AG09319 (cell line): Measurements from ENCODE around the gene SLC1A1.

Experiments
- DNase-seq: peaks from one replicate; pipeline ENCODE4 v3.0.0-alpha.2; 2010; ENCODE audit warnings: low read depth; ENCODE audit errors: extremely low read depth
- TF ChIP-seq, protein P1 (sequence below): IDR thresholded peaks from 2 replicates; pipeline ENCODE4 v1.5.1; 2011; ENCODE audit warnings: low read depth, mild to moderate bottlenecking, inconsistent platforms, low read length, moderate library complexity

Gene SLC1A1

GRCh38 chr9:4495537-4495936 lies 5.3 kb downstream of the SLC1A1 start:
- DNase-seq, result no peak
- TF ChIP-seq, protein P1, sequence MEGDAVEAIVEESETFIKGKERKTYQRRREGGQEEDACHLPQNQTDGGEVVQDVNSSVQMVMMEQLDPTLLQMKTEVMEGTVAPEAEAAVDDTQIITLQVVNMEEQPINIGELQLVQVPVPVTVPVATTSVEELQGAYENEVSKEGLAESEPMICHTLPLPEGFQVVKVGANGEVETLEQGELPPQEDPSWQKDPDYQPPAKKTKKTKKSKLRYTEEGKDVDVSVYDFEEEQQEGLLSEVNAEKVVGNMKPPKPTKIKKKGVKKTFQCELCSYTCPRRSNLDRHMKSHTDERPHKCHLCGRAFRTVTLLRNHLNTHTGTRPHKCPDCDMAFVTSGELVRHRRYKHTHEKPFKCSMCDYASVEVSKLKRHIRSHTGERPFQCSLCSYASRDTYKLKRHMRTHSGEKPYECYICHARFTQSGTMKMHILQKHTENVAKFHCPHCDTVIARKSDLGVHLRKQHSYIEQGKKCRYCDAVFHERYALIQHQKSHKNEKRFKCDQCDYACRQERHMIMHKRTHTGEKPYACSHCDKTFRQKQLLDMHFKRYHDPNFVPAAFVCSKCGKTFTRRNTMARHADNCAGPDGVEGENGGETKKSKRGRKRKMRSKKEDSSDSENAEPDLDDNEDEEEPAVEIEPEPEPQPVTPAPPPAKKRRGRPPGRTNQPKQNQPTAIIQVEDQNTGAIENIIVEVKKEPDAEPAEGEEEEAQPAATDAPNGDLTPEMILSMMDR, result no peak

- TF ChIP-seq, protein P1, result no peak
- no peak for DNase-seq
Observed at GRCh38 chr9:4496497-4496896, 6.2 kb downstream of the SLC1A1 start.

GRCh38 chr9:4497395-4497794 lies 7.1 kb downstream of the SLC1A1 start:
- TF ChIP-seq, protein P1, result no peak
- DNase-seq, result no peak

- TF ChIP-seq, protein P1, result no peak
- DNase-seq, result no peak
Observed at GRCh38 chr9:4497855-4498254, 7.6 kb downstream of the SLC1A1 start.

- DNase-seq, result no peak
- TF ChIP-seq, protein P1, result no peak
Observed at GRCh38 chr9:4499917-4500316, 9.6 kb downstream of the SLC1A1 start.

GRCh38 chr9:4501147-4501507 lies 10.9 kb downstream of the SLC1A1 start:
- TF ChIP-seq, protein P1, result no peak
- DNase-seq, result no peak

- DNase-seq, result no peak
- TF ChIP-seq, protein P1, result no peak
Observed at GRCh38 chr9:4502444-4502843, 12.2 kb downstream of the SLC1A1 start.
